Endodermal cell (in vitro differentiated cells): Measurements from ENCODE around the gene EVA1B. TPM values are rescaled to one million over a fixed set of nuclear protein-coding genes. Genes with fewer than 3 reads are reported as not detected.

ENCODE experiments used
- DNase-seq: peaks from one replicate; pipeline ENCODE4 v3.0.0-alpha.2; 2017
- H3K27ac ChIP-seq: 2 replicates; pipeline ENCODE4 v1.5.1; 2013; ENCODE audit warnings: mild to moderate bottlenecking, low read depth, low read length, moderate library complexity
- H3K27me3 ChIP-seq: 2 replicates; pipeline ENCODE4 v1.6.1; 2013; ENCODE audit warnings: mild to moderate bottlenecking, low read length, moderate library complexity; ENCODE audit not compliant: insufficient read depth, control insufficient read depth, poor library complexity, severe bottlenecking
- H3K36me3 ChIP-seq: 2 replicates; pipeline ENCODE4 v1.7.0; 2013; ENCODE audit warnings: mild to moderate bottlenecking, low read length, moderate library complexity; ENCODE audit not compliant: control insufficient read depth, insufficient read depth
- H3K4me1 ChIP-seq: one replicate; pipeline ENCODE4 v1.7.0; 2013; ENCODE audit warnings: low read length; ENCODE audit not compliant: control insufficient read depth, insufficient read depth
- H3K4me3 ChIP-seq: 2 replicates; pipeline ENCODE4 v1.5.1; 2013; ENCODE audit warnings: mild to moderate bottlenecking, low read length, moderate library complexity
- H3K9ac ChIP-seq: 2 replicates; pipeline ENCODE4 v1.6.1; 2013; ENCODE audit warnings: mild to moderate bottlenecking, low read length, moderate library complexity; ENCODE audit not compliant: poor library complexity, severe bottlenecking; ENCODE audit errors: extremely low read depth
- H3K9me3 ChIP-seq: 2 replicates; pipeline ENCODE4 v1.6.1; 2013; ENCODE audit warnings: mild to moderate bottlenecking, low read length, moderate library complexity; ENCODE audit not compliant: control insufficient read depth
- H3K27ac Mint-ChIP-seq: 2 replicates; pipeline ENCODE4 v1.8.0; 2020; ENCODE audit warnings: mixed read lengths
- H3K27me3 Mint-ChIP-seq: 2 replicates; pipeline ENCODE4 v1.8.0; 2021; ENCODE audit warnings: mild to moderate bottlenecking, mixed read lengths; ENCODE audit not compliant: insufficient read depth
- H3K36me3 Mint-ChIP-seq: 2 replicates; pipeline ENCODE4 v1.8.0; 2020; ENCODE audit warnings: low read depth, mixed read lengths
- H3K4me1 Mint-ChIP-seq: 2 replicates; pipeline ENCODE4 v1.8.0; 2020; ENCODE audit warnings: mixed read lengths
- H3K4me3 Mint-ChIP-seq: 2 replicates; pipeline ENCODE4 v1.8.0; 2020; ENCODE audit warnings: mild to moderate bottlenecking, moderate library complexity, mixed read lengths
- H3K9me3 Mint-ChIP-seq: 2 replicates; pipeline ENCODE4 v1.8.0; 2020; ENCODE audit warnings: mild to moderate bottlenecking, mixed read lengths
- WGBS, 2 experiments: methylation state at CpG; one replicate each; pipeline versions ENCODE4 v1.1.5 to v1.1.7; 2013; ENCODE audit warnings: missing lambda C conversion rate in 2 of 2, mixed read lengths in 1 of 2; ENCODE audit not compliant: insufficient coverage in 1 of 2, insufficient read length in 1 of 2; 5-methylcytosine and 5-hydroxymethylcytosine counted together
- total RNA-seq, 2 donors: library from RNA; stranded (reverse); fragmentation: NEBNext Ultra II Directional in 1 of 2; extraction: Animal tissue kit (Norgen Biotek cat#: 25700) in 1 of 2; gene quantifications; 2 replicates in 1 of 2; 3 replicates in 1 of 2; pipeline ENCODE4 v1.2.1, GENCODE V29; 2021
- TF ChIP-seq, protein P1 (sequence below): fragments of 200-600 bp; sonication (generic); conservative IDR thresholded peaks from 2 replicates; pipeline ENCODE4 v1.5.0; 2021; ENCODE audit warnings: antibody characterized with exemption, mild to moderate bottlenecking

Gene EVA1B
- total RNA-seq, 2 donors from 2014 or later = 14.1 to 16.3 TPM

DNA sequence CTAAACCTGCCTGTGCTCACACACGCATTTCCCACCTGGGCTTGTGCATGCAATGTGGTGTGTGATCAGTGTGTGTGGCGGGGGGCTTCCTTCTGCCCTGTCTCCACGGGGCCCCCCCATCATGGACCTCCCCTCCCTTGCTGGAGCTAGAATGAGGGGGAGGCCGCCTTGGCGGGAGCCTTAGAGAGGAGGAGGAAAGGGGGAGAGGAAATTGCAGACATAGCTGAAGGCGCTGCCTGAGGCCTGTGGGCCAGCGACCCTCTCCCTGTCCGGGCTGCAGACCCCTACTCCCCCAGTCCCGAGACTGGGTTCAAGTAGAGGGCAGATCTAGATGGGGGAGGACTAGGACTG, 883 bp upstream of the EVA1B start:
- peaks cover 11% of the 10 kb centered on the region for H3K4me1 Mint-ChIP-seq
- H3K27ac Mint-ChIP-seq = no peak overlapping the region
- no peak for DNase-seq
- no peaks in the 10 kb centered on the region for H3K36me3 Mint-ChIP-seq
- Histone ChIP-seq H3K9me3 (no peaks in the 10 kb centered on the region), H3K27me3 (peaks cover 10% of the 10 kb centered on the region), H3K36me3 (no peaks in the 10 kb centered on the region), H3K27ac (peak overlapping the region; percentile 36), H3K4me3 (peak overlapping the region; percentile 78), H3K9ac (no peak overlapping the region), H3K4me1 (peaks cover 3% of the 10 kb centered on the region)
- peak overlapping the region; percentile 65 for H3K4me3 Mint-ChIP-seq
- no peaks in the 10 kb centered on the region for H3K9me3 Mint-ChIP-seq
- TF ChIP-seq, protein P1, sequence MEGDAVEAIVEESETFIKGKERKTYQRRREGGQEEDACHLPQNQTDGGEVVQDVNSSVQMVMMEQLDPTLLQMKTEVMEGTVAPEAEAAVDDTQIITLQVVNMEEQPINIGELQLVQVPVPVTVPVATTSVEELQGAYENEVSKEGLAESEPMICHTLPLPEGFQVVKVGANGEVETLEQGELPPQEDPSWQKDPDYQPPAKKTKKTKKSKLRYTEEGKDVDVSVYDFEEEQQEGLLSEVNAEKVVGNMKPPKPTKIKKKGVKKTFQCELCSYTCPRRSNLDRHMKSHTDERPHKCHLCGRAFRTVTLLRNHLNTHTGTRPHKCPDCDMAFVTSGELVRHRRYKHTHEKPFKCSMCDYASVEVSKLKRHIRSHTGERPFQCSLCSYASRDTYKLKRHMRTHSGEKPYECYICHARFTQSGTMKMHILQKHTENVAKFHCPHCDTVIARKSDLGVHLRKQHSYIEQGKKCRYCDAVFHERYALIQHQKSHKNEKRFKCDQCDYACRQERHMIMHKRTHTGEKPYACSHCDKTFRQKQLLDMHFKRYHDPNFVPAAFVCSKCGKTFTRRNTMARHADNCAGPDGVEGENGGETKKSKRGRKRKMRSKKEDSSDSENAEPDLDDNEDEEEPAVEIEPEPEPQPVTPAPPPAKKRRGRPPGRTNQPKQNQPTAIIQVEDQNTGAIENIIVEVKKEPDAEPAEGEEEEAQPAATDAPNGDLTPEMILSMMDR = no peak
- H3K27me3 Mint-ChIP-seq = peaks cover 39% of the 10 kb centered on the region
- WGBS, 2 experiments = 70% methylated on average over 8 of the region's 9 CpGs; no CpG with 5 or more reads in 1 of the 2 experiments

DNA sequence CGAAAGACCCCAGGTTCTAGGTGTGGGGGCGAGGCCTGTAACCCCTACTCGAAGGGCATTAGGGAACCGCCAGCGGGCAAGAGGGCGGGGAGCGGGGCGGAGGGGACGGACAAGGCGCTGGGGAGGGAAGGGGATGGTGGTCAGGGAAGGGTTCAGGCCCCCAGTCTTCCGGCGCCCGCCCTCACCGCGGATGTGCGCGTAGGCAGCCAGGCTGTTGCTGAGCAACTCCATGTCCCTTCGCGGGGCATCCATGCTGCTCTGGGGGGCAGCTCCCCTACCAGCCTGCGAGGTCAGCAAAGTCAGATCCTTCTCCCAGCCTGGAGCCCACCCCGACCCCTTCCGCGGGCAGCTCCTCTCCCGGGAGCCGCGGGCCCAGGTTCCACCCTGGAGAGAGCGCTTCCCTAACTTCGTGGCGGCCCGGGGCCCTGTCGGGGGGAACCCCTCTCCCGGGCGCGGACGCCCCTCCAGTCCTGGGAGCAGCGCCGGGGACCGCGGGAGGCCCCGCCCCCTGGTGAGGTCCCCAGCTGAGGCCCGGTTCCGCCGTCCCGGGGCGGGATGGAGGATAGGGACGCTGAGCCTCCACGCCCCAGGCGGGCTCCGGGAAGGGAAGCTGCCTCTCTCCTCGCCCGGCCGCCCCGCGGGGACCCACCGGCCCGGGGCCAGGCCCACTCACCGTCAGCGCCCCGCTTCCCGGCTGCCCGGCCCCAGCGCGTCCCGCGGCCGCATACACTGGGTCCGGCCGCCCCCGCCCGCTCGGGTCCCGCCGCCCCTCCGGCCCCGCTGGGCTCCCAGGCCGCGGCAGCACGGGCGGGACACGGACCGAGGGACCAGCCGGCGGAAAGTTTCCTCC, 434 bp downstream of the EVA1B start:
- 5 to 8% methylated on average over 21 to 83 of the region's 83 CpGs for WGBS, 2 experiments
- DNase-seq = peak; percentile 84
- Mint-ChIP-seq H3K27me3 (peaks cover 44% of the 10 kb centered on the region), H3K9me3 (no peaks in the 10 kb centered on the region), H3K27ac (no peak overlapping the region), H3K4me3 (peak overlapping the region; percentile 65), H3K36me3 (peaks cover 2% of the 10 kb centered on the region), H3K4me1 (peaks cover 11% of the 10 kb centered on the region)
- Histone ChIP-seq H3K4me3 (peak overlapping the region; percentile 69), H3K9ac (peak overlapping the region; percentile 15), H3K36me3 (no peaks in the 10 kb centered on the region), H3K4me1 (peaks cover 3% of the 10 kb centered on the region), H3K27me3 (peaks cover 10% of the 10 kb centered on the region), H3K9me3 (no peaks in the 10 kb centered on the region), H3K27ac (no peak overlapping the region)
- TF ChIP-seq, protein P1 = no peak

DNA sequence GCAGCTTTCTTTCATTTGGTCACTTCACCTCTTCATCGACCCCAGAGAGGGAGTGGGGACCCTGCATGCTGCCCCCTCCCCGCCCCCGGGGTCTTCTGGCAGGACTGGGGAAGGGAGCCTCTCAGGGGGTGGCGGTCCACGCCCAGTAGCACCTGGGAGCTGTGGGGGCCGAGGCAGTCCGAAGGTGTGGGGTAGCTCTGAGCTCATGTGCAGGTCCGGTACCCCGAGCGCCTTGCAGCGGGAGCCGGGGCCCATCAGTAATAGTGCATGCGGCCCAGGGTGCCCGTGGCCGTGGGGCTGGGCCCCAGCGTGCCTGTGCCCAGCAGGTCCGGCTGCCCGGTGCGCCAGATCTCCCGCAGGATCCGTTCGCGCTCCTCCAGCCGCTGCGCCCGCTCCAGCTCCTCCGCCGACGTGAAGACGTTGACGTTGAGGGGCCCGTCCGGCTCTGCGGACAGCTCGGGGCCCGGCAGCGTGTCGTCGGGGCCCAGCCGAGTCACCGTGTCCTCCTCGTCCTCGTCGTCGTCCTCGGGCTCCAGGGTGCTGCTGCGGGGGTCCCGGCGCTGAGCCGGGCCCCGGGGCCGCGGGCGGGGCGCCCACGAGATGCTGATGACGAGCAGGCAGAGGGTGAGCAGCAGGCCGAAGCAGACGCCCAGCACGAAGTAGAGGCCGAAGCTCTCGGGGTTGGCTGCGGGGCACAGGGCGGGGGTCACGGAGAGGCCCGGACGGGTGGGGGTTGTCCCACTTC, 1.2 kb downstream of the EVA1B start:
- H3K9me3 ChIP-seq = no peaks in the 10 kb centered on the region
- no peak overlapping the region for H3K27ac ChIP-seq
- no peak overlapping the region for H3K4me3 ChIP-seq
- H3K27me3 Mint-ChIP-seq = peaks cover 44% of the 10 kb centered on the region
- WGBS, 2 experiments = 42% methylated on average over 27 to 67 of the region's 67 CpGs
- no peaks in the 10 kb centered on the region for H3K36me3 ChIP-seq
- peaks cover 3% of the 10 kb centered on the region for H3K4me1 ChIP-seq
- no peaks in the 10 kb centered on the region for H3K9me3 Mint-ChIP-seq
- DNase-seq = peak; percentile 80
- H3K9ac ChIP-seq = no peak overlapping the region
- H3K27ac Mint-ChIP-seq = no peak overlapping the region
- peaks cover 9% of the 10 kb centered on the region for H3K4me1 Mint-ChIP-seq
- H3K27me3 ChIP-seq = peaks cover 10% of the 10 kb centered on the region
- TF ChIP-seq, protein P1 = no peak
- peaks cover 5% of the 10 kb centered on the region for H3K36me3 Mint-ChIP-seq
- H3K4me3 Mint-ChIP-seq = peak overlapping the region; percentile 60
